ENCODE results near the gene ZNF768. TPM values are rescaled to one million over a fixed set of nuclear protein-coding genes. Genes with fewer than 3 reads are reported as not detected.

The ZNF768 gene
- total RNA-seq, 2 experiments from 2014 or later: 6.2 to 10.3 TPM

DNA sequence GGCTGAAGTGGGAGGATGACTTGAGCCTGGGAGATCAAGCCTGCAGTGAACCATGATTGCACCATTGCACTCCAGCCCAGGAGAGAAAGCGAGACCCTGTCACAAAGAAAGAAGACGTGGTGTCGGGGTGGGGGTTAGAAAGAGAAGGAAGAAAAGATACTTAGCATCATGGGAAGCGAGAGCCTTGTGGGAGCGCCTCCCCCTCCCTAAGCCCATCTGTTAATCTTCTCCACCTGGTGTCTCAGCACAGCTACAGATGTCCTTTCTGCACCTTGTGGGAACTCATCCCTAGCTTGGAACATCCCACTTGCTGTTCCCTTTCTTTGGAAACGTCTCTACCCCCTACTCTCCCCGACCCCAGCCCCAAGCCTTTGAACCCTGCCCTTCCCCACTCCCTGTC, 39.2 kb upstream of the ZNF768 start:
- Mint-ChIP-seq H3K27me3 (no peaks in the 10 kb centered on the region), H3K9me3 (ENCODE audit: low read depth) (no peaks in the 10 kb centered on the region), H3K4me1 (peaks cover 40% of the 10 kb centered on the region), H3K27ac (no peak overlapping the region), H3K36me3 (peaks cover 2% of the 10 kb centered on the region), H3K4me3 (no peak overlapping the region)
- DNase-seq (no peak), ATAC-seq (no peak)
- CTCF ChIA-PET: interaction anchor here (1.0 to 3.9 kb wide), 4 partner anchors 8 to 33 kb away, joined by 3 to 19 read pairs (median 5); partner anchors contain the start of gene ZNF764

DNA sequence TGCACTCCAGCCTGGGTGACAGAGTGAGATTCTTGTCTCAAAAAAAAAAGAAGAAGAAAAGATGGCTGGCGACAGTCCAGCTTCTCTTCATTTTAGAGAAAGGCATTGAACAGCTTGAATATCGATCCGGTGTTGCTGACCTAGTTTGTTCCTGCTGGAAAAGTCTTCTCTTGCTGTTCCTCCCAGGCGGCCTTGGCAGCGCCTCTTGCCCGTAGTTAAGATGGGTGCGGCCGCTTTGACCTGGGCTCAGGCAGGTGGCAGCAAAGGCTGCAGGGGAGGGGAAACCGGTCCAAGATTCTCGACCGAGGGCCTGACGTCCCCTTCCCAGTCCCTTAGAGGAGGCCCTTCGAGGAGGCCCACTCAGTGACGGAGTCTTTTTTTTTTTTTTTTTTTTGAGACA, 35.7 kb upstream of the ZNF768 start:
- CTCF ChIA-PET: interaction anchor here (0.9 to 1.6 kb wide), 6 partner anchors 25 to 135 kb away, joined by 3 to 4 read pairs (median 3); partner anchors contain the start of genes DCTPP1 and ZNF747
- H3K4me3 Mint-ChIP-seq: peak overlapping the region; percentile 75
- H3K9me3 Mint-ChIP-seq (ENCODE audit: low read depth): no peaks in the 10 kb centered on the region
- no peaks in the 10 kb centered on the region for H3K36me3 Mint-ChIP-seq
- ATAC-seq (no peak), DNase-seq (no peak)
- peaks cover 26% of the 10 kb centered on the region for H3K4me1 Mint-ChIP-seq
- H3K27ac Mint-ChIP-seq: peak overlapping the region; percentile 86
- H3K27me3 Mint-ChIP-seq: no peaks in the 10 kb centered on the region

DNA sequence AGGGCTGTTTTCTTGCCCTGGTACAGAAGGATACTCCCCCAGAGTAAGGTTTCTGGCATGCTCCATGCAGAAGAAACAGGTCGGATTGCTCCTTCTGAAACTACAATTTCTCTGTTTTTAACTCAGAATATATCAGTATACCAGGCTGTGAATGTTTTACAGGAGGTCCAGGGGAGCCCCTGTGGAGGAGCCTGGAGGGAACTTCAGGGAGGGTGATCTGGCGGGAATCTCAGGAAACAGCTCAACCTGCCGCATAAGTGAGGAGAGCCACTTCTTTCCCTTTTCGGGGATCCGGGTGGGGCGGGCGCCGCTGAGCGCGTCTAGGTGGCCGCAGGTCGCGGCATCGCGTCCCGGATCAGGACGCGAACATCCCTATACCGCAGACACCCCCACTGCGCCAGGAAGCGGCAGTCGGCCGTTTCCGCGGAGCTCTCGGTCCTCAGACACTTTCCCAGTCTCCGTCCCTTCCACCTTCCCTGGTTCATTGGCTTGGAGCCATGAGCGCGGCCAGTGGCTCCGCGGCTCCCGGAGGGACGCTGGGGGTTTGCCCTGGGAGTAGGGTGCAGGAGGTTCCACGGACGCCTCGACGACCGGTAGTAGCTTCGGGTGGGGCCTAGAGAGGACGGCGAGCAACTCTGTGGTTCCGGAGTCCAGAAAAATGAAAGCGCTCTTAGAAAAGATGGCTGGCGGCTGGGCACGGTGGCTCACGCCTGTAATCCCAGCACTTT, 34.9 kb upstream of the ZNF768 start:
- CTCF ChIA-PET: interaction anchor here (0.9 to 1.6 kb wide), 7 partner anchors 25 to 136 kb away, joined by 3 to 4 read pairs (median 3); partner anchors contain the start of genes DCTPP1 and ZNF747
- Mint-ChIP-seq H3K4me1 (peaks cover 24% of the 10 kb centered on the region), H3K4me3 (peak overlapping the region; percentile 75), H3K27me3 (no peaks in the 10 kb centered on the region), H3K36me3 (peaks cover 2% of the 10 kb centered on the region), H3K9me3 (ENCODE audit: low read depth) (no peaks in the 10 kb centered on the region), H3K27ac (peak overlapping the region; percentile 86)
- DNase-seq (peak; percentile 51), ATAC-seq (no peak)

DNA sequence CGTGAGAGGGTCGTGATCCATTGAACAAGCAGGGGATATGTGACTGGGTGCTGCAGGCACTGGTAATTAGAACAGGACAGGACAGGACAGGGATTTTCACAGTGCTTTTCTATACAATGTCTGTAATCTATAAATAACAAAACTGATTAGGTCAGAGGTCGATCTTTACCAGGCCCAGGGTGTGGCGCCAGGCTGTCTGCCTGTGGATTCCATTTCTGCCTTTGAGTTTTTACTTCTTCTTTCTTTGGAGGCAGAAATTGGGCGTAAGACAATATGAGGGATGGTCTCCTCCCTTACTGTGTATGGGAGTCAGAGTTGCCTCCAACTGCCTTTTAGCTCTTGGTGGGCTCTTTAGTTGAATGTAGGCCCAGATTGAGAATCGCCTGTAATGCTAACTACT, 33.3 kb upstream of the ZNF768 start:
- Mint-ChIP-seq H3K9me3 (ENCODE audit: low read depth) (no peaks in the 10 kb centered on the region), H3K36me3 (peaks cover 6% of the 10 kb centered on the region), H3K4me3 (peak overlapping the region; percentile 34), H3K27ac (peak overlapping the region; percentile 77), H3K4me1 (peaks cover 28% of the 10 kb centered on the region), H3K27me3 (no peaks in the 10 kb centered on the region)
- CTCF ChIA-PET: no interaction called here
- ATAC-seq (no peak), DNase-seq (no peak)

DNA sequence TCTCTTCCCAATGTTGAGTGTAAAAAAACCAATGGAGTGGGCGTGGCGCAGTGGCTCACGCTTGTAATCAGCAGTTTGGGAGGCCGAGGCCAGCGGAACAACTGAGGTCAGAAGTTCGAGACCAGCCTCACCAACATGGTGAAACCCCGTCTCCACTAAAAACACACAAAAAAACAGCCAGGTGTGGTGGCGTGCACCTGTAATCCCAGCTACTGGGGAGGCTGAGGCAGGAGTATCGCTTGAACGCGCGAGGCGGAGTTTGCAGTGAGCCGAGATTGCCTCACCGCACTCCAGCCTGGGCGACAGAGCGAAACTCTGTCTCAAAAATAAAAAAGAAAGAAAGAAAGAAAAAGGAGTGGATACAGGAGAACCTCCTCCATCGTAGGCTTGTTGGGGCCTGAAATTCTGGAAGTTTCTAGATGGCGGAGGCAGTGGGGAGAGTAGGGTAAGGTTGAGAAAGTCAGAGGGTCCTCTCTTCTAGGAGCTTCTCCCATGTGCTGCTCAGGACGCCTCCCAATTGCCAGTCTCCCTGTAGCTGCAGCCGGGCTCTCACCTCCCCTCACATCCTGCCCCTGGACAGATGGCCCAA, 32.5 kb upstream of the ZNF768 start:
- Mint-ChIP-seq H3K27me3 (no peaks in the 10 kb centered on the region), H3K4me1 (peaks cover 34% of the 10 kb centered on the region), H3K9me3 (ENCODE audit: low read depth) (no peaks in the 10 kb centered on the region), H3K36me3 (peaks cover 12% of the 10 kb centered on the region), H3K4me3 (peak overlapping the region; percentile 83), H3K27ac (peak overlapping the region; percentile 87)
- ATAC-seq (no peak), DNase-seq (no peak)
- CTCF ChIA-PET: interaction anchor here (0.7 to 3.2 kb wide), 15 partner anchors 9 to 150 kb away, joined by 3 to 60 read pairs (median 5); partner anchors contain the start of genes DCTPP1, PRR14, ZNF688 and ZNF747

DNA sequence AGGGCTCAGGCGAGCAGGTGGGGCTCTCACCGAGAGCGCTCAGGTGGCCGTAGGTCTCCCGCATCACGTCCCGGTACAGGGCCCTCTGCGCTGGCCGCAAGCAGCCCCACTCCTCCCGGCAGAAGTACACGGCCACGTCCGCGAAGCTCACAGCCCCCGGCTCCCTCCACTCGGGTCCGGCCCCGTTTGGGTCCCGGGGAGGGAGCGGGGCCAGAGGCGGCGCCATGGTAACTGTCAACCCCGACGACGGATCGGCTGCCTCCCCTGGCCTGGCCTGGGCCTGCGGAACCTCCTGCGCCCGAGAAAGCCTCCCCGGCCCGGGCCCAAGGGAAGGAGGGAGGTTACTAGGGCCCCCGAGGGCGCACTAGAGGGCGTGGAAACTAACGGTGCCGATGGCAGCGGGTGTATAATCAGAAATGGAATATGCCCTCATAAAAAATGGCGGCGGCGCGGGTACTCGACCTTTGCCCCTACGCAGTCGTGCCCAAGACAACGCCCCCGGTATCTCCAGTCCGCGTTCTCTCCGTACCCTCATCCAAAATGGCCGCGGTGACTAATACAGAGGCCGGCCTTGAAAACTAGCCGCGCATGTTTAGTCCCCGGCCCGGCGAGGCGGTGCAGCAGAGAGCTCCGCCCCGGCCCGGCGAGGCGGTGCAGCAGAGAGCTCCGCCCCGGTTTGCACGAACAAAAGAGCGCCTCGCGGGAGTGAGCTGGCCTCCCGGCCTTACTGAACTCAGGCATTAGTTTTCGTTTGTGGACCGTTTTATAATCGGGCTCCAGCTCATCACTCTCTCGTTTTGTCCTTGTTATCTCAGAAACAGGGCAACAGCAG, 31.8 kb upstream of the ZNF768 start, which contains the start of gene ZNF764:
TSS of gene ZNF764 (minus strand) at position 418 of the 832 bp plus-strand sequence. CDS start at position 226, 192 bp downstream.
- H3K27ac Mint-ChIP-seq: peak within 1 kb of the TSS; percentile 87
- H3K27me3 Mint-ChIP-seq: no peaks in the 10 kb centered on the region
- DNase-seq (peak; percentile 99), ATAC-seq (peak; percentile 96)
- H3K36me3 Mint-ChIP-seq: peaks cover 19% of the 10 kb centered on the region
- CTCF ChIA-PET: interaction anchor here (0.7 to 3.2 kb wide), 23 partner anchors 9 to 149 kb away, joined by 3 to 60 read pairs (median 4); partner anchors contain the start of genes DCTPP1, PRR14, ZNF688 and ZNF747
- H3K4me3 Mint-ChIP-seq: peak within 1 kb of the TSS; percentile 83
- no peaks in the 10 kb centered on the region for H3K9me3 Mint-ChIP-seq (ENCODE audit: low read depth)
- H3K4me1 Mint-ChIP-seq: peaks cover 41% of the 10 kb centered on the region

DNA sequence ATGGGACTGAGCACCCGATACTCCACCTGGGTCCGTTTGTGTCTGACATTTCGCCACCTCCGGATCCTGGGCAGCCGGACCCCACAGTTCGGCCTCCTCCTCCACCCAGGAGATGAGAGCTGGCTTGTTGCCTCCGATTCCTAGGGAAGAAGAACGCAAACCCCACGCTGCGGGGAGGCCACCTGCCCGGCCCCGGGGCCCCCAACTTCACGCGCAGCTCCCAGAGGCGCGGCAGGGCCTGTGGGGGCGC, 31.3 kb upstream of the ZNF768 start:
- peaks cover 47% of the 10 kb centered on the region for H3K4me1 Mint-ChIP-seq
- no peaks in the 10 kb centered on the region for H3K9me3 Mint-ChIP-seq (ENCODE audit: low read depth)
- peaks cover 19% of the 10 kb centered on the region for H3K36me3 Mint-ChIP-seq
- H3K27me3 Mint-ChIP-seq: no peaks in the 10 kb centered on the region
- CTCF ChIA-PET: interaction anchor here (1.1 to 3.2 kb wide), 16 partner anchors 10 to 148 kb away, joined by 3 to 60 read pairs (median 5); partner anchors contain the start of genes DCTPP1, ZNF688, ZNF747 and ZNF785
- H3K4me3 Mint-ChIP-seq: peak overlapping the region; percentile 83
- no peak for ATAC-seq
- DNase-seq: no peak
- peak overlapping the region; percentile 87 for H3K27ac Mint-ChIP-seq

DNA sequence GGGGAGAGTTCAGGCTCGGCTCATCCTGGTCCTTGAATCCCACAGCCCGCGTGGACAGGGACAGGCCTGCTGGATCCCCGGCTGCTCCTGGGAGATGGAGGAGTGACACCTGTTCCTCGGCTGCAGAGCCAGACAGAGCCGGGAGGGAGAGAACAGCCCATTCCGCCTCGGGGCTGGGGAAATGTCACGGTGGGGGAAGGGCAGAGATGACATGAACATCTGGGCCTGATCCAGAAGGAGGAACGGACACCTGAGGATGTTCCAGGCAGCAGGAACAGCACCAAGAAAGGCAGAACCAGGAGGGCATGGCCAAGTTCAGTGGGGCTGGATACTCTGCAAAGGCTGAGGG, 29.7 kb upstream of the ZNF768 start:
- CTCF ChIA-PET: interaction anchor here (1.8 to 3.6 kb wide), 4 partner anchors 21 to 73 kb away, joined by 4 to 60 read pairs (median 16); partner anchors contain the start of gene ZNF747
- ATAC-seq: no peak
- Mint-ChIP-seq H3K9me3 (ENCODE audit: low read depth) (no peaks in the 10 kb centered on the region), H3K36me3 (peaks cover 19% of the 10 kb centered on the region), H3K27me3 (no peaks in the 10 kb centered on the region), H3K4me1 (peaks cover 53% of the 10 kb centered on the region), H3K27ac (peak overlapping the region; percentile 49), H3K4me3 (peak overlapping the region; percentile 60)
- DNase-seq: no peak

DNA sequence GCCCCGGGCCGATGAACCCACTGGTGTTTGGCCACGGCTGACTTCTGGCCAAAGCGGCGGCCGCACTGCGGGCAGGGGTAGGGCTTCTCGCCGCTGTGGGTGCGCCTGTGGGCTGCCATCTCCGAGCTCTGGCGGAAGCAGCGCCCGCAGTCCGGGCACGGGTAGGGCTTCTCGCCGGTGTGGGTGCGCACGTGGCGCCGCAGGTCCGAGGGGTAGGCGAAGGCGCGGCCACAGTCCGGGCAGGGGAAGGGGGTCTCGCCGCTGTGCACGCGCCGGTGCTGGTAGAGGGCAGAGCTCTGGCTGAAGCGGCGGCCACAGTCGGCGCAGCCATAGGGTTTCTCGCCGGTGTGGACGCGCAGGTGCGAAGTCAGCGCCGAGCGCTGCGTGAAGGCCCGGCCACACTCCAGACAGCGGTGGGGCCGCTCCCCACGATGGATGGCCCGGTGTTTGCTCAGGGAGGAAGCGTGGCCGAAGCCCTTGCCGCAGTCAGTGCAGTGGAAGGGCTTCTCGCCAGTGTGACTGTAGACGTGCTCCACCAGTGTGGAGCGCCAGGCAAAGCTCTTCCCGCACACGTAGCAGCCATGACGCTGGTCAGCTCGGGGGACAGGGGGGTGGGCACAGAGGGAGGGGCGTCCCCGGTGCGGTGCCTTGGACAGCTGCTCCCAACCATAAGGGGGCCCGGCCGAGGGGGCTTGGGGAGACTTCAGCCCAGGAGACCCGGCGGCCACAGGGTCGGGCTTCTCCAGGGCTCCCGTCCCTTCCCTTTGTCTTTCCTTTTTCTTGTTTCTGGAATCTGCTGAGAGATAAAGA, 29.2 kb upstream of the ZNF768 start:
- peaks cover 53% of the 10 kb centered on the region for H3K4me1 Mint-ChIP-seq
- CTCF ChIA-PET: interaction anchor here (1.4 to 3.6 kb wide), 2 partner anchors 20 to 126 kb away, joined by 3 to 14 read pairs; partner anchors contain the start of genes DCTPP1 and ZNF747
- peak overlapping the region; percentile 49 for H3K27ac Mint-ChIP-seq
- H3K9me3 Mint-ChIP-seq (ENCODE audit: low read depth): no peaks in the 10 kb centered on the region
- no peak for ATAC-seq
- H3K36me3 Mint-ChIP-seq: peaks cover 19% of the 10 kb centered on the region
- no peak for DNase-seq
- no peak overlapping the region for H3K4me3 Mint-ChIP-seq
- no peaks in the 10 kb centered on the region for H3K27me3 Mint-ChIP-seq

DNA sequence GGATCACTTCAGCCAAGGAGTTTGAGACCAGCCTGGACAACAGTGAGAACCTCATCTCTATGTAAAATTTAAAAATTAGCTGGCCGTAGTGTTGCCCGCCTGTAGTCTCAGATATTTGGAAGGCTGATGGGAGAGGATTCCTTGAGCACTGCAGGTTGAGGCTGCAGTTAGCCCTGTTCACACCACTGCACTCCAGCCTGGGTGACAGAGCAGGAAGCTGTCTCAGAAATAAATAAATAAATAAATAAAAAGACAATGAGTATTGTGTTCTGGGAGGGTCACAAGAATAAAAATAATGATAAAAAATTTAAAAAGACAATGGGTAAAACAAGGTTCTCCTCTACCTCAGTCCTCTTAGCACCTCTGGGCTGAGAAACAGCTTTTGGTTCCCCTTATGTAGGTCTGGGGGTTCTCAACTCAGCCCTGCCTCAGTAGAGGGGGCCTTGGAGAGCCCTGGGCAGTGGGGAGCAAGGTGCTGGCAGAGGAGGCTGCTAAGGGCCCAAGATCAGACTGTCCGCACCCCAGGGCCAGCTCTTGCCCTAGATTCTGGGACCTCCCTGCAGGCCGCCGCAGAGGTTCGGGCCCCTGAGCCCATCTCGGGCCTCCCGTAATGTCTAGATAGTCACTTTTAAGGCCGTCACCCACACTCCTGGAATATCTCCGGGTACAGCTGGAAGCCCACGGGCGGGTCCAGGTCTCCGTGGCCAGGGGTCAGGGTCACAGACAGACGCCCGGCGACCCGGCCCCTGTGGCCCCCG, 28.4 kb upstream of the ZNF768 start:
- H3K27ac Mint-ChIP-seq: no peak overlapping the region
- ATAC-seq (no peak), DNase-seq (no peak)
- no peaks in the 10 kb centered on the region for H3K9me3 Mint-ChIP-seq (ENCODE audit: low read depth)
- peaks cover 55% of the 10 kb centered on the region for H3K4me1 Mint-ChIP-seq
- H3K4me3 Mint-ChIP-seq: no peak overlapping the region
- peaks cover 19% of the 10 kb centered on the region for H3K36me3 Mint-ChIP-seq
- H3K27me3 Mint-ChIP-seq: no peaks in the 10 kb centered on the region
- CTCF ChIA-PET: interaction anchor here (1.4 to 3.6 kb wide), 2 partner anchors 20 to 125 kb away, joined by 3 to 14 read pairs; partner anchors contain the start of genes DCTPP1 and ZNF747

DNA sequence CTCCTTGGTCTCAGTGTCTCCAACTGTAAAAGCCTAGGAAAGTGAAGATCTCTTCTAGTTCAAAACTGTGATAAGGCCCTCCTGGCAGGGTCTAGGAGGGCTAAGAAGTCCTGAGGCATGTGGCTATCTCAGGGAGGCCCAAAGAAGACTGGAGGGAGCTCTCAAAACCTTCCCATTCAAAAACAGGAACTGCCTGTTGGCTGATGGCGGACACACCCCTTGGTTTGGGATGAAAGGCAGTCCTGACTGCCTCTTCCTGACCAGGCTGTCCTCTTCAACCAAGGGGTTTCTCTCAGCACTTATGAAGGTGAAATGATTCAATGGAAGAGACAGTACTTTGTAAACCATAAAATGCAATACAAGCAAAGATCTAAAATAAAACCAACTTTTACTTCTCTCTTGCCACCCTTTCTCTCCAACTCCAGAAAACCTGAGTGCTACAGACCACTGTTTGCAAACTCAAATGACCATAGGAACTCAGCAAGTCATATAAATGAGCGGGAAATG, 27.1 kb upstream of the ZNF768 start:
- no peak for ATAC-seq
- Mint-ChIP-seq H3K27me3 (no peaks in the 10 kb centered on the region), H3K36me3 (peaks cover 19% of the 10 kb centered on the region), H3K9me3 (ENCODE audit: low read depth) (no peaks in the 10 kb centered on the region), H3K4me3 (no peak overlapping the region), H3K27ac (peak overlapping the region; percentile 88), H3K4me1 (peaks cover 50% of the 10 kb centered on the region)
- CTCF ChIA-PET: interaction anchor here (3.6 kb wide), 1 partner anchor 18 kb away, joined by 14 read pairs; the partner anchor contains the start of gene ZNF747
- DNase-seq: no peak
